Endothelial cell of umbilical vein (primary cell): Measurements from ENCODE around the gene CRYGN. TPM values are rescaled to one million over a fixed set of nuclear protein-coding genes. Genes with fewer than 3 reads are reported as not detected.

Experiments used
- BruUV-seq: library from RNA; stranded (reverse); fragments of 400-500 nt; replicated peaks from 2 replicates; lab custom pipeline; 2021; lab: Mats Ljungman, UMichigan
- CTCF ChIA-PET: fragments of 300-600, 350-600 bp; sonication (Branson Sonifier 250); formaldehyde crosslinking; loops from one replicate; lab custom pipeline; 2021; ENCODE audit warnings: antibody characterized with exemption, inconsistent platforms; lab: Charles Lee
- POLR2A ChIA-PET: fragments of 300-600, 350-600 bp; sonication (Branson Sonifier 250); formaldehyde crosslinking; loops from one replicate; lab custom pipeline; 2021; ENCODE audit warnings: antibody characterized with exemption, inconsistent platforms; lab: Charles Lee
- DNase-seq: peaks from one replicate; pipeline ENCODE4 v3.0.0-alpha.2; 2011; ENCODE audit warnings: low read depth, low spot score
- FAIRE-seq: peaks from 2 replicates; lab custom pipeline; 2011; peaks lifted over from hg19 to GRCh38; lab: Jason Lieb, UNC
- H2AFZ ChIP-seq: 2 replicates; pipeline ENCODE4 v1.6.0; 2012; ENCODE audit warnings: low read depth, low read length, control low read depth, inconsistent platforms
- H3K27ac ChIP-seq: 2 replicates; pipeline ENCODE4 v1.5.1; 2011; ENCODE audit warnings: low read depth, mild to moderate bottlenecking, control low read depth, low read length, moderate library complexity; ENCODE audit not compliant: insufficient read depth
- H3K27me3 ChIP-seq, 2 experiments: 2 replicates each; pipeline versions ENCODE4 v1.6.0 to v1.6.1; 2011; ENCODE audit warnings: low read length in 2 of 2, mixed read lengths in 1 of 2; ENCODE audit not compliant: control insufficient read depth in 2 of 2, insufficient read depth in 2 of 2
- H3K36me3 ChIP-seq, 2 experiments: 2 replicates in 1 of 2; 3 replicates in 1 of 2; pipeline ENCODE4 v1.5.1; 2011; ENCODE audit warnings: low read length in 2 of 2, mild to moderate bottlenecking in 1 of 2, moderate library complexity in 1 of 2; ENCODE audit not compliant: control insufficient read depth in 2 of 2, insufficient read depth in 2 of 2; ENCODE audit errors: extremely low read depth in 1 of 2
- H3K4me1 ChIP-seq: 3 replicates; pipeline ENCODE4 v1.5.1; 2011; ENCODE audit warnings: mild to moderate bottlenecking, low read length; ENCODE audit not compliant: control insufficient read depth, insufficient read depth; ENCODE audit errors: extremely low read depth
- H3K4me2 ChIP-seq: 2 replicates; pipeline ENCODE4 v1.6.1; 2011; ENCODE audit warnings: low read length, control low read depth, mixed read lengths; ENCODE audit not compliant: insufficient read depth
- H3K4me3 ChIP-seq, 3 experiments: fragments of 200-600 bp in 1 of 3; sonication (generic), shearing (Covaris generic) in 1 of 3; replicated peaks in 1 of 3; 2 replicates each; pipeline ENCODE4 v1.5.1; 2011 to 2016; ENCODE audit warnings: control low read depth in 3 of 3, low read length in 3 of 3, mild to moderate bottlenecking in 2 of 3, inconsistent platforms in 1 of 3, low read depth in 1 of 3, moderate library complexity in 1 of 3; ENCODE audit not compliant: insufficient read depth in 1 of 3
- H3K79me2 ChIP-seq: 2 replicates; pipeline ENCODE4 v1.6.0; 2012; ENCODE audit warnings: low read length, inconsistent platforms; ENCODE audit not compliant: control insufficient read depth, insufficient read depth
- H3K9ac ChIP-seq: replicated peaks from 2 replicates; pipeline ENCODE3; 2011; ENCODE audit warnings: low read length, control low read depth; ENCODE audit not compliant: insufficient read depth; ENCODE audit errors: extremely low read depth
- H3K9me1 ChIP-seq: replicated peaks from 3 replicates; pipeline ENCODE4 v1.6.0; 2011; ENCODE audit warnings: mild to moderate bottlenecking, low read length; ENCODE audit not compliant: control insufficient read depth, insufficient read depth; ENCODE audit errors: extremely low read depth
- H3K9me3 ChIP-seq: replicated peaks from 2 replicates; pipeline ENCODE4 v1.5.1; 2012; ENCODE audit warnings: low read length, inconsistent platforms; ENCODE audit not compliant: control insufficient read depth, insufficient read depth
- H4K20me1 ChIP-seq: replicated peaks from 2 replicates; pipeline ENCODE3; 2011; ENCODE audit warnings: mild to moderate bottlenecking, low read length; ENCODE audit not compliant: control insufficient read depth, insufficient read depth; ENCODE audit errors: extremely low read depth
- EZH2 ChIP-seq: IDR thresholded peaks from 2 replicates; pipeline ENCODE4 v1.6.1; 2012; ENCODE audit warnings: borderline replicate concordance, low read depth, mild to moderate bottlenecking, moderate library complexity, low read length, inconsistent platforms; ENCODE audit not compliant: severe bottlenecking
- FOS ChIP-seq: IDR thresholded peaks from 2 replicates; pipeline ENCODE4 v1.6.1; 2011; ENCODE audit warnings: mild to moderate bottlenecking, low read length, moderate library complexity, borderline replicate concordance; ENCODE audit not compliant: insufficient read depth
- GATA2 ChIP-seq: IDR thresholded peaks from 2 replicates; pipeline ENCODE4 v1.7.0; 2011; ENCODE audit warnings: low read depth, mild to moderate bottlenecking, moderate library complexity, mixed read lengths, low read length; ENCODE audit not compliant: insufficient read length, insufficient read depth
- JUN ChIP-seq: IDR thresholded peaks from 2 replicates; pipeline ENCODE4 v1.6.1; 2011; ENCODE audit warnings: borderline replicate concordance, low read depth; ENCODE audit not compliant: insufficient read length, insufficient read depth
- MYC ChIP-seq: IDR thresholded peaks from one replicate; pipeline ENCODE4 v1.6.1; 2011; ENCODE audit warnings: mild to moderate bottlenecking, low read depth, low read length
- POLR2A ChIP-seq: IDR thresholded peaks from 2 replicates; pipeline ENCODE4 v1.6.1; 2012; ENCODE audit warnings: low read depth, mild to moderate bottlenecking, control low read depth, low read length
- POLR2AphosphoS5 ChIP-seq: IDR thresholded peaks from 2 replicates; pipeline ENCODE4 v1.6.1; 2012; ENCODE audit warnings: low read depth, mild to moderate bottlenecking, control low read depth, low read length, moderate library complexity; ENCODE audit not compliant: insufficient read depth
- dilution Hi-C: fragments of 300-500 bp; cut with MboI; formaldehyde crosslinking; loops from one replicate; pipeline ENCODE4 v1.15.0; 2019; ENCODE audit warnings: low sequenced_read_pairs; ENCODE audit not compliant: extremely low pct_ligation_motif_present
- intact Hi-C: fragments of 100-400 bp; cut with micrococcal nuclease; formaldehyde crosslinking; loops from one replicate; pipeline ENCODE4 v1.10.0; 2022
- polyA plus RNA-seq, 4 experiments: library from polyadenylated mRNA; depleted of rRNA in 3 of 4; stranded (reverse) in 3 of 4; unstranded in 1 of 4; fragments of >200 nt; gene quantifications; 2 replicates each; pipeline versions ENCODE4 v1.2.1 to v1.2.3, GENCODE V29; 2011 to 2012; ENCODE audit warnings: missing spikeins in 1 of 4
- total RNA-seq: library from RNA; stranded (reverse); gene quantifications from 2 replicates; pipeline ENCODE4 v1.2.3, GENCODE V29; 2021
- TF ChIP-seq, protein P1 (sequence below): IDR thresholded peaks from 2 replicates; pipeline ENCODE4 v1.6.1; 2011; ENCODE audit not compliant: insufficient read depth, insufficient read length
- TF ChIP-seq, protein P2 (sequence below), 2 donors: IDR thresholded peaks; 1 replicate in 1 of 2; 2 replicates in 1 of 2; pipeline ENCODE4 v1.5.1; 2011; ENCODE audit warnings: low read length in 2 of 2, mild to moderate bottlenecking in 2 of 2, moderate library complexity in 2 of 2, control low read depth in 1 of 2, inconsistent platforms in 1 of 2, low read depth in 1 of 2; ENCODE audit not compliant: insufficient read depth in 1 of 2; ENCODE audit errors: extremely low read depth in 1 of 2

Gene CRYGN
- total and polyA plus RNA-seq, 2 donors (not counting 3 experiments of a cell fraction or from before 2014, with no cell fraction given) = not detected

DNA sequence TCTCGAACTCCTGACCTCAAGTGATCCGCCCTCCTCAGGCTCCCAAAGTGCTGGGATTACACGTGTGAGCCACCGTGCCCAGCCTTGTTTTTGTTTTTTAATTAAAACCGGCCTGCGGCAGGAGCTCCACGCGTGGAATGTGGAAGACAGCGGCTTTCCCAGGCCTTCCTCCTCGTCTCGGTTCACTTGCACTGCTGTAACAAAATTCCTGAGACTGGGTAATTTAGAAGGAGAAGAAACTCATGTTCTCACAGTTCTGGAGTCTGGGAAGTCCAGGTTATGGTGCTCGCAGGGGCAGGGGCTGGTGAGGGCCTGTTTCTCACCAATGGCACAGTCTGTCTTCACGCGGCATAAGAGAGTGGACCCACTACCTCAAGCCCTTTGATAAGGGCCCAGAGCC is 14.4 kb upstream of the CRYGN start:
- no peaks in the 10 kb centered on the region for H3K36me3 ChIP-seq
- FAIRE-seq (no peak), DNase-seq (no peak)
- dilution Hi-C loops (no loop called here), intact Hi-C loops (no loop called here)
- no peak overlapping the region for H3K9ac ChIP-seq
- H2AFZ ChIP-seq = no peak overlapping the region
- no peak overlapping the region for H3K4me3 ChIP-seq
- no peak overlapping the region for H3K4me2 ChIP-seq
- CTCF ChIA-PET = no interaction called here
- H3K4me1 ChIP-seq = peaks cover 2% of the 10 kb centered on the region
- POLR2A ChIA-PET = no interaction called here
- TF ChIP-seq MYC = no peak
- no peak for TF ChIP-seq POLR2A
- TF ChIP-seq FOS = no peak
- TF ChIP-seq GATA2 = no peak
- TF ChIP-seq, protein P1, sequence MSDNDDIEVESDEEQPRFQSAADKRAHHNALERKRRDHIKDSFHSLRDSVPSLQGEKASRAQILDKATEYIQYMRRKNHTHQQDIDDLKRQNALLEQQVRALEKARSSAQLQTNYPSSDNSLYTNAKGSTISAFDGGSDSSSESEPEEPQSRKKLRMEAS = no peak
- TF ChIP-seq EZH2 = no peak
- no peak for TF ChIP-seq JUN
- TF ChIP-seq POLR2AphosphoS5 = no peak
- TF ChIP-seq, protein P2, sequence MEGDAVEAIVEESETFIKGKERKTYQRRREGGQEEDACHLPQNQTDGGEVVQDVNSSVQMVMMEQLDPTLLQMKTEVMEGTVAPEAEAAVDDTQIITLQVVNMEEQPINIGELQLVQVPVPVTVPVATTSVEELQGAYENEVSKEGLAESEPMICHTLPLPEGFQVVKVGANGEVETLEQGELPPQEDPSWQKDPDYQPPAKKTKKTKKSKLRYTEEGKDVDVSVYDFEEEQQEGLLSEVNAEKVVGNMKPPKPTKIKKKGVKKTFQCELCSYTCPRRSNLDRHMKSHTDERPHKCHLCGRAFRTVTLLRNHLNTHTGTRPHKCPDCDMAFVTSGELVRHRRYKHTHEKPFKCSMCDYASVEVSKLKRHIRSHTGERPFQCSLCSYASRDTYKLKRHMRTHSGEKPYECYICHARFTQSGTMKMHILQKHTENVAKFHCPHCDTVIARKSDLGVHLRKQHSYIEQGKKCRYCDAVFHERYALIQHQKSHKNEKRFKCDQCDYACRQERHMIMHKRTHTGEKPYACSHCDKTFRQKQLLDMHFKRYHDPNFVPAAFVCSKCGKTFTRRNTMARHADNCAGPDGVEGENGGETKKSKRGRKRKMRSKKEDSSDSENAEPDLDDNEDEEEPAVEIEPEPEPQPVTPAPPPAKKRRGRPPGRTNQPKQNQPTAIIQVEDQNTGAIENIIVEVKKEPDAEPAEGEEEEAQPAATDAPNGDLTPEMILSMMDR (IDR thresholded peaks at IDR 0.05; ENCODE audit: extremely low read depth in 1 of 2, insufficient read depth in 1 of 2, low read depth in 1 of 2, low read length in 2 of 2) = no peak
- H3K9me1 ChIP-seq = no peaks in the 10 kb centered on the region
- H3K27ac ChIP-seq = no peak overlapping the region
- no peaks in the 10 kb centered on the region for H3K27me3 ChIP-seq
- BruUV-seq = no TSS peak
- no peaks in the 10 kb centered on the region for H3K9me3 ChIP-seq
- H4K20me1 ChIP-seq = no peaks in the 10 kb centered on the region
- no peaks in the 10 kb centered on the region for H3K79me2 ChIP-seq
